HepG2 (cell line): ENCODE measurements around the gene KCTD19. TPM values are rescaled to one million over a fixed set of nuclear protein-coding genes. Genes with fewer than 3 reads are reported as not detected.

Experiments used
- BRD4 ChIP-seq: sonication (generic); formaldehyde crosslinking; IDR thresholded peaks from 2 replicates; pipeline ENCODE4 v1.4.0; 2020; ENCODE audit warnings: missing genetic modification reagents
- DBP ChIP-seq: sonication (generic); formaldehyde crosslinking; IDR thresholded peaks from 2 replicates; pipeline ENCODE4 v1.4.0; 2020; ENCODE audit warnings: missing genetic modification reagents; ENCODE audit errors: not compliant biosample characterization
- GATAD1 ChIP-seq: IDR thresholded peaks from 2 replicates; pipeline ENCODE4 v1.6.1; 2016; ENCODE audit warnings: missing genetic modification reagents, missing compliant biosample characterization
- GPBP1L1 ChIP-seq: sonication (generic); formaldehyde crosslinking; IDR thresholded peaks from 2 replicates; pipeline ENCODE4 v1.5.0; 2020; ENCODE audit warnings: mild to moderate bottlenecking, missing genetic modification reagents
- IRF2 ChIP-seq: IDR thresholded peaks from 2 replicates; pipeline ENCODE4 v1.6.1; 2018; ENCODE audit warnings: missing genetic modification reagents, missing compliant biosample characterization
- KMT2A ChIP-seq: sonication (generic); formaldehyde crosslinking; IDR thresholded peaks from 2 replicates; pipeline ENCODE4 v1.4.0; 2020; ENCODE audit warnings: missing genetic modification reagents
- NCOA5 ChIP-seq: sonication (generic); formaldehyde crosslinking; IDR thresholded peaks from 2 replicates; pipeline ENCODE4 v1.4.0; 2020; ENCODE audit warnings: missing genetic modification reagents
- PRMT3 ChIP-seq: sonication (generic); formaldehyde crosslinking; IDR thresholded peaks from 2 replicates; pipeline ENCODE4 v1.8.1; 2022; ENCODE audit warnings: low read depth, mild to moderate bottlenecking, moderate library complexity, missing genetic modification reagents, borderline replicate concordance
- XBP1 ChIP-seq: sonication (generic); formaldehyde crosslinking; IDR thresholded peaks from 2 replicates; pipeline ENCODE4 v1.5.0; 2020; ENCODE audit warnings: missing genetic modification reagents
- ZBTB4 ChIP-seq: sonication (generic); formaldehyde crosslinking; IDR thresholded peaks from 2 replicates; pipeline ENCODE4 v1.4.0; 2020; ENCODE audit warnings: missing genetic modification reagents, mild to moderate bottlenecking, borderline replicate concordance
- ZNF282 ChIP-seq: fragments of 450-650 bp; IDR thresholded peaks from 2 replicates; pipeline ENCODE4 v1.6.1; 2018; ENCODE audit not compliant: partially characterized antibody
- ZNF33A ChIP-seq: sonication (generic); formaldehyde crosslinking; IDR thresholded peaks from 2 replicates; pipeline ENCODE4 v1.5.1; 2020; ENCODE audit warnings: missing genetic modification reagents, mild to moderate bottlenecking, moderate library complexity, borderline replicate concordance
- ZNF644 ChIP-seq: IDR thresholded peaks from 2 replicates; pipeline ENCODE4 v1.6.1; 2016; ENCODE audit warnings: low read depth
- ZNF709 ChIP-seq: sonication (generic); formaldehyde crosslinking; IDR thresholded peaks from 2 replicates; pipeline ENCODE4 v1.5.0; 2020; ENCODE audit warnings: mild to moderate bottlenecking, missing genetic modification reagents
- polyA plus RNA-seq, 8 experiments: library from polyadenylated mRNA; depleted of rRNA in 3 of 8; stranded (reverse) in 7 of 8; unstranded in 1 of 8; fragments of >200 nt; fragmentation: Illumina TruSeq in 4 of 8; extraction: Trizol in 4 of 8; gene quantifications; 2 replicates each; pipeline versions ENCODE4 v1.2.1 to v1.2.3, GENCODE V29; 2011 to 2016; ENCODE audit warnings: low read depth in 4 of 8, missing spikeins in 1 of 8, mixed read lengths in 1 of 8; ENCODE audit not compliant: insufficient read depth in 1 of 8
- total RNA-seq, 5 experiments: library from RNA; depleted of rRNA; stranded (reverse); fragments of >200 nt; fragmentation: Illumina TruSeq; extraction: Trizol; gene quantifications; 2 replicates each; pipeline ENCODE4 v1.2.3, GENCODE V29; 2016; ENCODE audit warnings: low read depth in 1 of 5
- TF ChIP-seq, protein P1 (sequence below): sonication (generic); formaldehyde crosslinking; IDR thresholded peaks from 2 replicates; pipeline ENCODE4 v1.4.0; 2020; ENCODE audit warnings: missing genetic modification reagents
- TF ChIP-seq, protein P2 (sequence below): sonication (generic); formaldehyde crosslinking; IDR thresholded peaks from 2 replicates; pipeline ENCODE4 v1.5.0; 2020; ENCODE audit warnings: missing genetic modification reagents
- TF ChIP-seq, protein P3 (sequence below): fragments of 450-650 bp; IDR thresholded peaks from 2 replicates; pipeline ENCODE4 v1.6.1; 2016

Gene KCTD19
- total and polyA plus RNA-seq, 2 of the 13 experiments (the other 11 are each of a cell fraction or from before 2014, with no cell fraction given) = not detected

DNA sequence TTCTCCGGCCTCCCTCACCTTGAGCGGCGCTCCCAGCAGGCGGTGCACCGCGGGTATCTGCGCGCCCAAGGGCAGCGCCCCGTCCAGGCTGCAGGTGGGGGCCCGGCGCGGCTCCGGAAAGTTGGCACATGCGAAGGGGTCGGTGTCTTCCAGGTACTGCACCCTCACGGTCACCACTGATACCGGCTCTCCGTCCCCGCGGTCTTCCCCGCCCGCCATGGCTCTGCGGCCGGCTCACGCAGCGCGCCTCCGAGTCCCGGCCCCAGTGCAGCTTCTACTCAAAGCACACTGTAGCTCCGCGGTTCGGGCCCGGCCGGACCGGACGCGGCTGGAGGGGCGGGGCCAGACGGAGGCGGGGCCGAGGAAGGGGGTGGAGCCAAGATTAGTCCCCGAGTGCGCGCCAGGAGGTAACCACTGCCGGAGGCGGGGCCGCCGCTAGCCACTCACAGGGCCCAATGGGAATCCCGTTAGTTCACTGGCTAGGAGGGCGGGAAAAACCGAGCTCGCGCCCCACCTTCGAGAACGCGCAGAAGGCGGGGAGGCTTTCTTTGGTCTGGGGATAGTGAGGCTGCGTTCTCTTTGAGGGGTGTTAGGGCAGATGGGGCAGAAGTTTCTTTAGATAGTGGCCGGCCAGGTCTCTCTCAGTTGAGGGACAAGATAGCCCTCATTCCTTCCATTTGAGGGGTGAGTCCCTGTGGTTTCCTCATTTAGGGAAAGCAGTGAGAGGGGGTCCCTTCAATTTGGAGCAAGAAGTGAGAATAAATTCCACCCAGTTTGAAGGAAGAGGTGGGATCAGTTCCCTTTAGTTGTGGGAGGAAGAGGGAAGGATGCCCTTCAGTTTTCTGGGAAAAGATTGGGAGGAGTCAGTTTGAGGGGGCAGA, 79.1 kb downstream of the KCTD19 start, which contains the start of gene FHOD1 (continued):
- no peak for TF ChIP-seq ZNF282
- TF ChIP-seq, protein P1, sequence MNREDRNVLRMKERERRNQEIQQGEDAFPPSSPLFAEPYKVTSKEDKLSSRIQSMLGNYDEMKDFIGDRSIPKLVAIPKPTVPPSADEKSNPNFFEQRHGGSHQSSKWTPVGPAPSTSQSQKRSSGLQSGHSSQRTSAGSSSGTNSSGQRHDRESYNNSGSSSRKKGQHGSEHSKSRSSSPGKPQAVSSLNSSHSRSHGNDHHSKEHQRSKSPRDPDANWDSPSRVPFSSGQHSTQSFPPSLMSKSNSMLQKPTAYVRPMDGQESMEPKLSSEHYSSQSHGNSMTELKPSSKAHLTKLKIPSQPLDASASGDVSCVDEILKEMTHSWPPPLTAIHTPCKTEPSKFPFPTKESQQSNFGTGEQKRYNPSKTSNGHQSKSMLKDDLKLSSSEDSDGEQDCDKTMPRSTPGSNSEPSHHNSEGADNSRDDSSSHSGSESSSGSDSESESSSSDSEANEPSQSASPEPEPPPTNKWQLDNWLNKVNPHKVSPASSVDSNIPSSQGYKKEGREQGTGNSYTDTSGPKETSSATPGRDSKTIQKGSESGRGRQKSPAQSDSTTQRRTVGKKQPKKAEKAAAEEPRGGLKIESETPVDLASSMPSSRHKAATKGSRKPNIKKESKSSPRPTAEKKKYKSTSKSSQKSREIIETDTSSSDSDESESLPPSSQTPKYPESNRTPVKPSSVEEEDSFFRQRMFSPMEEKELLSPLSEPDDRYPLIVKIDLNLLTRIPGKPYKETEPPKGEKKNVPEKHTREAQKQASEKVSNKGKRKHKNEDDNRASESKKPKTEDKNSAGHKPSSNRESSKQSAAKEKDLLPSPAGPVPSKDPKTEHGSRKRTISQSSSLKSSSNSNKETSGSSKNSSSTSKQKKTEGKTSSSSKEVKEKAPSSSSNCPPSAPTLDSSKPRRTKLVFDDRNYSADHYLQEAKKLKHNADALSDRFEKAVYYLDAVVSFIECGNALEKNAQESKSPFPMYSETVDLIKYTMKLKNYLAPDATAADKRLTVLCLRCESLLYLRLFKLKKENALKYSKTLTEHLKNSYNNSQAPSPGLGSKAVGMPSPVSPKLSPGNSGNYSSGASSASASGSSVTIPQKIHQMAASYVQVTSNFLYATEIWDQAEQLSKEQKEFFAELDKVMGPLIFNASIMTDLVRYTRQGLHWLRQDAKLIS (CRISPR knock-in tag) = peak; percentile 72; the same call in 1 of the 2 replicates
- peak; percentile 39 for TF ChIP-seq KMT2A (CRISPR knock-in tag)
- peak; percentile 90 for TF ChIP-seq ZNF33A (CRISPR knock-in tag)
- TF ChIP-seq ZNF644 = no peak
- TF ChIP-seq GPBP1L1 (CRISPR knock-in tag) = no peak
- TF ChIP-seq PRMT3 (CRISPR knock-in tag) = no peak
- TF ChIP-seq, protein P2, sequence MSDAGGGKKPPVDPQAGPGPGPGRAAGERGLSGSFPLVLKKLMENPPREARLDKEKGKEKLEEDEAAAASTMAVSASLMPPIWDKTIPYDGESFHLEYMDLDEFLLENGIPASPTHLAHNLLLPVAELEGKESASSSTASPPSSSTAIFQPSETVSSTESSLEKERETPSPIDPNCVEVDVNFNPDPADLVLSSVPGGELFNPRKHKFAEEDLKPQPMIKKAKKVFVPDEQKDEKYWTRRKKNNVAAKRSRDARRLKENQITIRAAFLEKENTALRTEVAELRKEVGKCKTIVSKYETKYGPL (CRISPR knock-in tag) = no peak
- TF ChIP-seq NCOA5 (CRISPR knock-in tag) = no peak
- TF ChIP-seq GATAD1 = peak; percentile 78
- TF ChIP-seq, protein P3, sequence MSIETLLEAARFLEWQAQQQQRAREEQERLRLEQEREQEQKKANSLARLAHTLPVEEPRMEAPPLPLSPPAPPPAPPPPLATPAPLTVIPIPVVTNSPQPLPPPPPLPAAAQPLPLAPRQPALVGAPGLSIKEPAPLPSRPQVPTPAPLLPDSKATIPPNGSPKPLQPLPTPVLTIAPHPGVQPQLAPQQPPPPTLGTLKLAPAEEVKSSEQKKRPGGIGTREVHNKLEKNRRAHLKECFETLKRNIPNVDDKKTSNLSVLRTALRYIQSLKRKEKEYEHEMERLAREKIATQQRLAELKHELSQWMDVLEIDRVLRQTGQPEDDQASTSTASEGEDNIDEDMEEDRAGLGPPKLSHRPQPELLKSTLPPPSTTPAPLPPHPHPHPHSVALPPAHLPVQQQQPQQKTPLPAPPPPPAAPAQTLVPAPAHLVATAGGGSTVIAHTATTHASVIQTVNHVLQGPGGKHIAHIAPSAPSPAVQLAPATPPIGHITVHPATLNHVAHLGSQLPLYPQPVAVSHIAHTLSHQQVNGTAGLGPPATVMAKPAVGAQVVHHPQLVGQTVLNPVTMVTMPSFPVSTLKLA = no peak
- peak; percentile 32; the same call in 1 of the 2 replicates for TF ChIP-seq IRF2
- TF ChIP-seq XBP1 (CRISPR knock-in tag) = no peak
- peak; percentile 43 for TF ChIP-seq ZNF709 (CRISPR knock-in tag)
- TF ChIP-seq ZBTB4 (CRISPR knock-in tag) = peak; percentile 25; the same call in 1 of the 2 replicates
- 0 out of 2 replicates have a peak, but pooled peaks have one; percentile 17 for TF ChIP-seq BRD4 (CRISPR knock-in tag)
- TF ChIP-seq DBP = peak; percentile 57
